Keratinocyte (primary cell): Measurements from ENCODE around the gene MAML2.

Source experiments
- CTCF ChIP-seq, 3 experiments: IDR thresholded peaks in 1 of 3; conservative IDR thresholded peaks in 1 of 3; optimal IDR thresholded peaks in 1 of 3; 2 replicates in 2 of 3; 3 replicates in 1 of 3; pipeline versions ENCODE3 to v1.5.1; 2011; ENCODE audit warnings: low read length in 3 of 3, mild to moderate bottlenecking in 3 of 3, moderate library complexity in 2 of 3, control low read depth in 1 of 3, inconsistent platforms in 1 of 3; ENCODE audit not compliant: insufficient read depth in 2 of 3; ENCODE audit errors: extremely low read depth in 1 of 3
- EZH2 ChIP-seq: IDR thresholded peaks from one replicate; pipeline ENCODE4 v1.6.1; 2012; ENCODE audit warnings: inconsistent platforms, mild to moderate bottlenecking, low read length, moderate library complexity

- TF ChIP-seq CTCF (optimal IDR thresholded peaks at IDR 0.05 in 1 of 3, IDR thresholded peaks at IDR 0.05 in 1 of 3, conservative IDR thresholded peaks at IDR 0.05 in 1 of 3; ENCODE audit: extremely low read depth in 1 of 3, insufficient read depth in 2 of 3, low read length in 3 of 3) (no peak), EZH2 (no peak)
Observed at GRCh38 chr11:96276836-96277235, 66.2 kb downstream of the MAML2 start.
